ENCODE results near the gene ARHGDIB.

The ARHGDIB gene

GRCh38 chr12:14936224-14936861 lies 25.1 kb downstream of the ARHGDIB start:
- no peak for DNase-seq (ENCODE audit: low read depth)
- no peak overlapping the region for H3K4me3 ChIP-seq (ENCODE audit: low read depth, low read length)
- TF ChIP-seq CTCF (conservative IDR thresholded peaks at IDR 0.05; ENCODE audit: low read depth, low read length), result peak; percentile 53

GRCh38 chr12:14935031-14935430 lies 26.4 kb downstream of the ARHGDIB start:
- no peak for TF ChIP-seq CTCF (conservative IDR thresholded peaks at IDR 0.05; ENCODE audit: low read depth, low read length)
- no peak overlapping the region for H3K4me3 ChIP-seq (ENCODE audit: low read depth, low read length)
- no peak for DNase-seq (ENCODE audit: low read depth)

DNA sequence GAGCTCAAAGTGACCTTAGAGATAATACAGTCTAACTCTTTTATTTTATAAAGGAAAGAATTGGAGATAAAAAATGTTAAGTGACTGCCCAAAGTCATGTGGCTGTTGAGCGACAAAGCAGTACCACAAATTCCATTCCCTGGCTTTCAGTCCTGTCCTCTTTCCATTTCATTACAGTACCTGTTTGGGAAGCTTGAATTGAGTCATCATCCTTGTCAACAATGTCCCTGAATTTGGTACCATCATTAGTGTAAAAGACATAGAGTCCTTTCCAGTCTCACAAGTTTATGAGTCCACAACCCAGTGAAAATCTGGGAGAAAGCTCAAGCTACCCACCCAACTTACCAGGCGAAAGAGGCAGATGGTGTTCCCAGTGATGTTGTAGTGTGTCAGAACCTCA lies 26.9 kb downstream of the ARHGDIB start:
- H3K4me3 ChIP-seq (ENCODE audit: low read depth, low read length), result no peak overlapping the region
- TF ChIP-seq CTCF (conservative IDR thresholded peaks at IDR 0.05; ENCODE audit: low read depth, low read length), result no peak
- no peak for DNase-seq (ENCODE audit: low read depth)

- no peak for DNase-seq (ENCODE audit: low read depth)
- TF ChIP-seq CTCF (conservative IDR thresholded peaks at IDR 0.05; ENCODE audit: low read depth, low read length), result no peak
These were observed 29.4 kb downstream of the ARHGDIB start for GRCh38 chr12:14931791-14932560.

DNA sequence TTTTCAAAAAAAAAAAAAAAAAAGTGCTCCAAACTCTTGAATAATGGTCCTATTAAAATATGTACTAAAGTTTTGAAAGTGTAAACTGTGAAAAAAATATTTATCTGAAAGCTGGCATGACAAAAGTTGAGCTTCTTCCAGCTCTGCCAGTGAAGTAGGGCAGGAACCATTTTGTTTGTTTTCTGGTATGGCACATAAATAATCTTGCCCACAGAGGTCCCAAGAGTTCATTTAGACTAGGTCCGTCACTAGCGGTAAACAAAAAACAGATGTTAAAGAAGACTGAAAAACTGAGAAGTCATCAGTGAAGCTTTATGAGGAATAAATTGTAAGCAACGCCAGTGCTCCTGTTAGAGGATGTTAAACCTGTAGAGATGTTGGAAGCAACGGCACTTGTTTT lies 30.0 kb downstream of the ARHGDIB start:
- no peak for TF ChIP-seq CTCF (conservative IDR thresholded peaks at IDR 0.05; ENCODE audit: low read depth, low read length)
- no peak overlapping the region for H3K4me3 ChIP-seq (ENCODE audit: low read depth, low read length)
- DNase-seq (ENCODE audit: low read depth), result no peak

More at GRCh38 chr12:14931791-14932560, 29.4 kb downstream of the ARHGDIB start:
- no peak overlapping the region for H3K4me3 ChIP-seq (ENCODE audit: low read depth, low read length)

GRCh38 chr12:14930299-14930698 lies 31.1 kb downstream of the ARHGDIB start:
- DNase-seq (ENCODE audit: low read depth), result peak; percentile 75
- no peak overlapping the region for H3K4me3 ChIP-seq (ENCODE audit: low read depth, low read length)
- TF ChIP-seq CTCF (conservative IDR thresholded peaks at IDR 0.05; ENCODE audit: low read depth, low read length), result peak; percentile 50

Measured in choroid plexus epithelial cell (primary cell).